GM15510 (cell line): Measurements from ENCODE around the gene HNRNPU.

Source experiments
- POLR2A ChIP-seq: IDR thresholded peaks from 3 replicates; pipeline ENCODE4 v1.6.1; 2011; ENCODE audit warnings: borderline replicate concordance; ENCODE audit not compliant: insufficient read length; ENCODE audit errors: extremely low read depth

The HNRNPU gene

GRCh38 chr1:244835276-244836134 is 28.8 kb downstream of the HNRNPU start, which contains the start of gene COX20:
Gene COX20, plus strand, starts transcription at chr1:244835658. Its CDS starts 57 bp downstream, at chr1:244835715.
- peak; percentile 80 for TF ChIP-seq POLR2A

- peak; percentile 36 for TF ChIP-seq POLR2A
Measured at GRCh38 chr1:244834543-244835275, 29.6 kb downstream of the HNRNPU start.

GRCh38 chr1:244833734-244834542 is 30.4 kb downstream of the HNRNPU start:
- no peak for TF ChIP-seq POLR2A

GRCh38 chr1:244830639-244831038 is 33.7 kb downstream of the HNRNPU start:
- no peak for TF ChIP-seq POLR2A

GRCh38 chr1:244826712-244827111 is 37.6 kb downstream of the HNRNPU start:
- no peak for TF ChIP-seq POLR2A

GRCh38 chr1:244822878-244823277 is 41.5 kb downstream of the HNRNPU start:
- no peak for TF ChIP-seq POLR2A

GRCh38 chr1:244821134-244821533 is 43.2 kb downstream of the HNRNPU start:
- TF ChIP-seq POLR2A = no peak

- TF ChIP-seq POLR2A = no peak
Measured at GRCh38 chr1:244820131-244820530, 44.2 kb downstream of the HNRNPU start.

- no peak for TF ChIP-seq POLR2A
Measured at GRCh38 chr1:244817415-244817894, 46.9 kb downstream of the HNRNPU start.

- TF ChIP-seq POLR2A = no peak
Measured at GRCh38 chr1:244815600-244816099, 48.7 kb downstream of the HNRNPU start.

- no peak for TF ChIP-seq POLR2A
Measured at GRCh38 chr1:244813327-244813726, 51.0 kb downstream of the HNRNPU start.

- TF ChIP-seq POLR2A = no peak
Measured at GRCh38 chr1:244810221-244810620, 54.1 kb downstream of the HNRNPU start.

- TF ChIP-seq POLR2A = no peak
Measured at GRCh38 chr1:244807138-244807537, 57.2 kb downstream of the HNRNPU start.

GRCh38 chr1:244804841-244805240 is 59.5 kb downstream of the HNRNPU start:
- no peak for TF ChIP-seq POLR2A
